Measurements from ENCODE around the gene ATP1A1.

ATP1A1 gene

GRCh38 chr1:116391185-116391584, 18.1 kb downstream of the ATP1A1 start:
- DNase-seq (ENCODE audit: low spot score), result no peak

DNA sequence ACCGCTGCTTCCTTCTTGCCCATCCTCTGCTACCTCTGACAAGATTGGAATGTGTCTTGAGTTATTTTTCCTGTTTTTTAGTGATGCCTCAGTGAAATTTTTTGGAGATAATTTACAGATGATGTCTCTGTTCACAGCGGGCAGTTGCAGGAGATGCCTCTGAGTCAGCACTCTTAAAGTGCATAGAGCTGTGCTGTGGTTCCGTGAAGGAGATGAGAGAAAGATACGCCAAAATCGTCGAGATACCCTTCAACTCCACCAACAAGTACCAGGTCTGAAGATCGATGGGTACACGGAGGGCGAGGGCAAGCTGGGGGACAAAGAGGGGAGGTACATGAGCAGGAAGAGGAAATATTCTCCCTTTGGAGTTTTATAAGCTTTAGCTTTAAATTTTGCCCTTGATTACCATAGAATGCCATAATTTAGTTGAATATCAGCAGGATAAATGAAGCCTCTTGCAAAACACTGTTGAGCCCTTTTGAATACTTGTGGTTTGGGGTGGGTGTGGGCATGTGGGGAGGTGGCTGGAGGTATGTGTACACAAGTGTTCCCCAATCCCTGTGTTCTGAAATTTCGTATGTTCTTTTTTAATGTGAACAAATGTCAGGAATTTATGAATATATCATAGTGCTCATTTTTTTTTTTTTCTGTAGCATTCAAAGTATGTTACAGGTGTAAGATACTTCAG, 19.8 kb downstream of the ATP1A1 start:
- no peak for DNase-seq (ENCODE audit: low spot score)

GRCh38 chr1:116393792-116394191, 20.7 kb downstream of the ATP1A1 start:
- no peak for DNase-seq (ENCODE audit: low spot score)

DNA sequence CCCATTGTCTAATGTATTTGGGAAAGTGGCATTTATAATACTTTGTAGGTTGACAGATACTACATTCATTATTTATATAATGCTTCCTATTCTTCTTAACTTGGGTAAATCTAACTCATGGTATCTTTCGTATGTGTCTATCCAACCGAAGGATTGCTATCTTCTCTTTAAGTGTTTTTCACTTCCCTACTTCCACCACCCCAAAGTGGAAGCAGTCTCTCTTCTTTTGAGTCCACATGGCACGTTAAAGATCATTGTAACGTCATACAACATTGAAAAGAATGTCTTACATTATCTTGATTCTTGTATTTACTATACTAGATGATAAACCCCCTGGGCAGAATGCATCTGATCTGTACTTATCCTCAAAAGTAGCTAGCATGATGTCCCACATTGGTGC, 21.2 kb downstream of the ATP1A1 start:
- DNase-seq (ENCODE audit: low spot score), result no peak

DNA sequence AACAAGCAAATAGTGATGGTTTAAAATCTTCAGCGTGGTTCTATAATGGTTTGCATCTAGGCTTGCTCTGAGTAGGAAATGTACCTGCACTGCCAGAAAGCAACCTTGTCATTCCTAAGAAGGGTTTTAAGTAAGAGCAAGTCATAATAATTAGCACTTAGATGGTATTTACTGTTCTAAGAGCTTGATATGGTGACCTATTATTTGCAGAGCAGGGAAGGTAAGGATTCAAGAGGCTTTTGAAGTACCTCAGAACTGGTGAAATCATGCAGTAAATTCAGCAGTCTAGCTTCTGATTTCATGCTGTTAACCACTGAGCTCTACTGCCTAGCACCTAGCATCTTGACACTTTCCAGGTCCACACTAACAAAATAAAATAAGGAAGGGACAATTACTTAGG, 23.7 kb downstream of the ATP1A1 start:
- DNase-seq (ENCODE audit: low spot score), result no peak

- DNase-seq (ENCODE audit: low spot score), result no peak
These were observed 24.7 kb downstream of the ATP1A1 start for GRCh38 chr1:116397728-116398127.

GRCh38 chr1:116400780-116401179, 27.7 kb downstream of the ATP1A1 start:
- DNase-seq (ENCODE audit: low spot score), result no peak

- DNase-seq (ENCODE audit: low spot score), result no peak
These were observed 28.7 kb downstream of the ATP1A1 start for GRCh38 chr1:116401646-116402176.

DNA sequence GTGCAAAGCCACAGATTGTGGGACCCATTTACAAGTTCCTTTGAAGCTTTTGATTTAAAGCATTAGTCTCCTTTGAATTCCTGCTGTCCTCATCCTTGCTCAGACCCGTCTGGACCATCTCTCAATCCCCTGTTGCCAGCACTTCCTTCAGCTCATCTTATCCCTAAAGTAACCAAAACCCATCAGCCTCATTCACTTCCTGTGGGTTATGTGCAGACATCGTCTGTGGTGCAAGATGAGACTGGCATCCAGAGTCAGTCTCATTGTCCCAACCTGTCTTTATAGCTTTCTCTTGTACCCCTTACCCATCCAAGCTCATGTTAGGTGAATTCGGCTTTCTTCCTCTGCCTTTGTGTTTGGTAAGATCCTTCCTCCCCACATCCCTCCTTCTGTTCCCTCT, 29.3 kb downstream of the ATP1A1 start:
- DNase-seq (ENCODE audit: low spot score), result no peak

DNA sequence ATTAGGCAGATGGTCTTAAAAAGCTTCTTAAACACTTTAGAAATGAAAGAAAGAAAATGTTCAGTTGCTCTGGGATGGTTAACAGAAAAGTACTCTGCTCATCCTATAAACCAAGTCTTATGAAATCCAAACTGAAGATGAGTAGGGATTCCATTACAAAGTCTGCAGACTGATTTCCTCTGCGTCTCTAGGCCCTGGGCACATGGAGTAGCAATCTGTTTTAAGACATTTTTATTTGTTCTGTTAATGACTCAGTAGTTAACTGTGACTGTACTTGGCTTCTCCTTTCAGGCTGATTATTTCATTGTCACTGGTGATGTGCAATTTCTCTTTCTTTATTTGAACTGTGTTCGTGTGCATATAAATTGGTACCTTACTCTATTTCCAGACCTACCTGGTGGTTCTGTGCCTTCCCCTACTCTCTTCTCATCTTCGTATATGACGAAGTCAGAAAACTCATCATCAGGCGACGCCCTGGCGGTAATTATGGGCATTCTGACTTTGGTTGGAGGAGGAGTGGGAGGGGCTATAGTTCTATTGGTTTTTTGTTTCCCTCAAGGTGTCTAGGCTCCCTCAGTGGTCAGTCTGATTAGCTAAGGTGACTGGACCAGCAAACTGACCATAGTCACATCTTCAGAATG, 30.6 kb downstream of the ATP1A1 start:
- DNase-seq (ENCODE audit: low spot score), result no peak

DNA sequence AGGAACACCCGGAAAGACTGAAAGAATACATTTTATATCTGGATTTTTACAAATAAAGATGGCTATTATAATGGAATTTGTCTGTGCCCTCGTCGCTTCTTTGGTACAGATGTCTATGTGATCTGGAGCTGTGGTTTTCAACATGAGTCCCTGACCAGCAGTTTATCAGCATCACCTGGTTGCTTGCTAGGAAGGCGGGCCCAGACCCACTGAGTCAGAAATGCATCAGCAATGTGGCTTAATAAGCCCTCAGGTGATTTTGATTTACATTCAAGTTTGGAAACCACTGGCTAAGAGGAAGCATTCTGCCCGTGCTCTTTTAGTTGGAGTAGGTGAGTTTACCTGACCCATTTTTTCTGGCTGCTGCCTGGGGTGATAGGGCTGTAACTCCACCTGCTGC, 31.7 kb downstream of the ATP1A1 start:
- no peak for DNase-seq (ENCODE audit: low spot score)

GRCh38 chr1:116405241-116406135, 32.4 kb downstream of the ATP1A1 start:
- DNase-seq (ENCODE audit: low spot score), result no peak

DNA sequence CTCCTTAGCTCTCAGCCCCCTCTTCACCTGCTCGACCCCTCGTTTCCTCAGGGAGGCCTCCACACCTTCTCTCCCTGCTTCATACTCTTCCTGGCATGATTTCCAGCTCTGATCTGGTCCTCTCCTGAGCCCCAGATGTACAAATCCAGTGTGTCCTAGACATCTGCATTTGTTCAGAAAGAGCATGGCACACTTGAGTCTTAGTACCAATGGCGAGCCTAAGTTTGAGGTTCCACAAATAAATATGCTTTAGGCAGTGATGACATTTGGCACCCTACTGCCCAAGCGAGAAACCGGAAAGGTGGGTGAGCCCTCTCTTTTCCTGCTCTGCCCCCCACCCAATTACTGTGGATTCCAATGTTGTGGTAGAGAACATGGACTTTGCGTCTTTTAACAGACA, 34.0 kb downstream of the ATP1A1 start:
- DNase-seq (ENCODE audit: low spot score), result no peak

DNA sequence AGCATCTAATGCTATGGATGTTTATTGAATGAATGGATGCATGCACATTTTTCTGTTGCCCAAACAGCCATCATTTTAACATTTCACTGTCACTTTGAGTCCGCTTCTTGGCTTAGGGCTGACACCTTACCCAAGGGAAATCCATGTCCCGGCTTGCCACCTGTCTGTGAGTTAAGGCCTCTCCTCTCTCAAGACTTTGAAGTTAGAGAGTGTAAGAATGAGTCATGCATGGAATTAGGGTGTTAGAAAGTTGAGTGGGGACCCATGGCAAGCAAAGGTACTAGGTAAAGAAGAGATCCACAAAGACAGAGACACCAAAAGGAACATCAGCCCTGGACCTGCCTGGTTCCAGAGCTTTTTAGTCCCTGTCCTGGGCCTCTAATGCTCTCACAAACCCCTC, 35.1 kb downstream of the ATP1A1 start:
- no peak for DNase-seq (ENCODE audit: low spot score)

- no peak for DNase-seq (ENCODE audit: low spot score)
These were observed 36.0 kb downstream of the ATP1A1 start for GRCh38 chr1:116408803-116409720.

DNA sequence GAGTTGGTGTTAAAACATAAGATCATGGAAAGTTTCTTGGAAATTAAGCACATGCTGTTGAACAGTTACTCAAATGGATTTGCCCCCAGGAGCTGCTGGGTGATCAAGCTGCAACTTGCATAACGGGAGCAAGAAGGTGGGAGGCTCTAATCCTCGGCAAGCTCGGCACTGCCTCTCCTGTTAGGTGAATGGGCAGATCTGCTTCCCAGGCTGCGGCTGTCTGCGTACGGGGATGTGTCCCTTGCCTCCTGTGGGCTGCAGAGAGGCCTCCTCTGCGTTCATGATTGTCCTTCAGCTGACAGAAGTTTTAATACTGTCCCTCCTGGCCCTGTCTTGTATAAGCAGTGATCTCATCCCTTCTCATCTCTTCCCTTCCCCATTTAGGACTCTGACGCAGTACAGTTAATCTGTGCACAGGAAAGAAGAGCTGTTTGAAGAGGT, 36.7 kb downstream of the ATP1A1 start:
- DNase-seq (ENCODE audit: low spot score), result no peak

- no peak for DNase-seq (ENCODE audit: low spot score)
These were observed 38.9 kb downstream of the ATP1A1 start for GRCh38 chr1:116411784-116412479.

DNA sequence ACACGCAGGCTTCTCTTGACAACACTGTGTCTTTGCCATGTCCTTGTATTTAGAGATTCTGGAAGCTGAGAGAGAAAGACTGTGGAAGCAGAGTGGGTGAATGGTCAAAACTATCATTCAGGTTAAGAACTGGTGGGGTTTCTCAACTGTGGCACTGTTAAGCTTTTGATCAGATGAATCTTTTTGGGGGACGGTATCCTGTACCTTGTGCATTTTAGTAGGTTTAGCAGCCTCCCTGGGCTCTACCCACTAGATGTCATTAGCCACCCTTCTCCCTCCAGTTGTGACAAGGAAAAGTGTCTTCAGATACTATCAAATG, 39.4 kb downstream of the ATP1A1 start:
- DNase-seq (ENCODE audit: low spot score), result no peak

GRCh38 chr1:116412898-116413297, 39.9 kb downstream of the ATP1A1 start:
- DNase-seq (ENCODE audit: low spot score), result no peak

GRCh38 chr1:116413414-116413813, 40.4 kb downstream of the ATP1A1 start:
- DNase-seq (ENCODE audit: low spot score), result no peak

DNA sequence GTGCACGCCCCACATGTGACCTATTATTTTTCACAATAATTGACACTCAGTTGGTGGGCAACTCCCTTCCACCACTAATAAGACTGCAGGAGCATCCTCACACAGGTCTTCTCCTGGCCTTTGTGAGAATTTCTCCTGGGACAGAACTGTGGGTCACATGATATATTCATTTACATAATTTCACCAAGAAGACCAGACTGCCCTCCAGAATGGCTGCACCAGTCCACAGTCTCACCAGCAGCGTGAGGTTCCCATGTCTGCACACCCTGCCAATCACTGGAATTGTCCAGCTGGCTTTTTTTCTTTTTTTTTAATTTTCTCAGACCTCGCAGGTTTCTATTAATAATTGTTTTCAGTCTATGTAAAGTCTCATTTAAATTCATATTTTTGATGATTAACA, 41.3 kb downstream of the ATP1A1 start:
- no peak for DNase-seq (ENCODE audit: low spot score)

Measured in COLO829 (cell line).